ENCODE results near the gene RNF17.

Gene RNF17

GRCh38 chr13:24860770-24861169 is 96.8 kb downstream of the RNF17 start:
- DNase-seq: no peak

DNA sequence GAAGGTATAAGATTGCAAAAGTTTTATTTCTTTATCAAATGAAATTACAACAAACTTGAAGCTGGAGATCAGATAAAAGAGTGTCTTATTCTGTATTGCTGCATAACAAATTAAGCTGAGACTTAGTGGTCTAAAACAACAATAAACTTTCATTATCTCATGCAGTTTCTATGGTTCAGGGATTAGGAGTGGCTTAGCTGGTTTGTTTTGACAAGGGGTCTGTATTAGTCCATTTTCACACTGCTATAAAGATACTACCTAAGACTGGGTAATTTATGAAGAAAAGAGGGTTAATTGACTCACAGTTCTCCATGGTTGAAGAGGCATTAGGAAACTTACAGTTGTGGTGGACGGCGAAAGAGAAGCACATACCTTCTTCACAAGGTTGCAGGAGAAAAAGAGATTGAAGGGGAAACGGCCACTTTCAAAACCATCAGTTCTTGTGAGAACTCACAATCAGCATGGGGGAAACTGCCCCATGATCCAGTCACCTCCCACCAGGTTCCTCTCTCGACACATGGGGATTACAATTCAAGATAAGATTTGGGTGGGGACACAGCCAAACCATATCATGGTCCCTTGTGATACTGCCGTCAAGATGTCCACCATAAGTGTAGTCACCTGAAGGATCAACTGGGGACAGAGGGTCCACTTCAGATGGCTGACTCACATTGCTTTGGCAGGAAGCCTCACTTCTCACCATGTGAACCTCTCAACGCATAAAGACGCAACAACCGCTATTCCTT is 97.8 kb downstream of the RNF17 start:
- DNase-seq: no peak

GRCh38 chr13:24863748-24864540 is 100.0 kb downstream of the RNF17 start:
- no peak for DNase-seq

DNA sequence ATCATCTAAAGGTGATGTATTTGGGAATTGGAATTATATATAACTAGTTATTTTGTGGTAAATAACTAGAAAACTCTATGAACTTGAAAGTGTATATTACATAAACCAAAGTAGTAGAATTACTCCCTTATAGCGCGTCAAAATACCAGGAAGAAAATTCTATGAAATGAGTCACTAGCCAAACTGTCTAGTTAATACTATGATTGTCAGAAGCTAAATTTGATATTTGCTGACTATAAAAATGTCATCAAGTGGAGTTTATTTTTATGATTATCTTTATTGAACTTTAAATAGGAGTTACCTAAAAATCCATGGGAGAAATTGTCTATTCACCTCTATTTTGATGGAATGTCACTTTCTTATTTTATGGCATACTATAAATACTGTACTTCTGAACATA is 100.6 kb downstream of the RNF17 start:
- no peak for DNase-seq

DNA sequence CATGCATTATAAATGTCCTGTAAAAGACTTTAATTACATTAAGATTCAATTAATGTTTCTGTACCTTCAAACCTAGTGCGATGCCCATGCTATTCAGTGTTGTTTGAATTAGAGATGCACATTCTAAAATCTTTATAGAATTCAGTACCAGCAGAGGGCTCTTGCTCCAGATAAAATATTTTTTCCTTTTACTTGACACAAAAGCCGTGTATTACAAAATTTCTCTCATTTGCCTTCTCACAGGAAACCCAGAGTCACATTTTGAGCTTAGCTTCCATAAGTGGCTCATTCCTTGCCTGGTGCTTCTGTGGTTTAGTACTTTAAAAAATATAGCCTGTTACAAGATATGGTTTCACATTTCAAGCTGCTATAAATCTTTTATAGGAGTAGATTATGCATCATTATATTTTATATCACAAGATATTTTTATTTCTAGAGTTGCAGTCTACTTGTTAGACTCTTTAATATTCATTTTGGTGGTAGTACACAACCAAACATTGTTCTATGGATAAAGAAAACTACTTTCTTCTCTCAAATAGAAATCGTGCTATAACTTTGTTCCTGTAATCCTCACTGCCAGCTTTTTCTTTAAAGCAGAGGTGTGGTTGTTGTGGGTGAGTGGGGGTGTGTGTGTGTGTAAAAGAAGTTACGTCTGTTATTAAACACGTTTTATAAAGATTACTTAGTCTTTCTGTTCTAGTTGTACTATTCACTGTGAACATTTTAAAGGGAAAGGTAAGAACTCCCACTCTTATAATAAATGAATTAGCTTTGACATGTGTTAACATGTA is 101.4 kb downstream of the RNF17 start:
- DNase-seq: no peak

DNA sequence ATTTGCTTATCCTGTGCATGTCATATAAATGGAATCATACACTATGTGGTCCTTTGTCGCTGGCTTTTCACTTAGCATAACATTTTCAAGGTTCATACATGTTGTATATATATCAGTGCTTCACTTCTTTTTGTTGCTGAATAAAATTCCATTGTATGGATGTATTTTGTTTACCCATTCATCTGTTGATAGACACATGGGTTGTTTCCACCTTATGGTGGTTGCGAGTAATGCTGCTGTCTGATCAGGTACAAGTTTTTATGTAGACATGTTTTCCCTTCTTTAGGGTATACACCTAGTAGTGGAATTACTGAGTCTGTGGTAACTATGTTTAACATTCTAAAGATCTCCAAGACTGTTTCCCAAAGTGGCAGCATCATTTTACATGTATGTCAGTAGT is 102.5 kb downstream of the RNF17 start:
- no peak for DNase-seq

DNA sequence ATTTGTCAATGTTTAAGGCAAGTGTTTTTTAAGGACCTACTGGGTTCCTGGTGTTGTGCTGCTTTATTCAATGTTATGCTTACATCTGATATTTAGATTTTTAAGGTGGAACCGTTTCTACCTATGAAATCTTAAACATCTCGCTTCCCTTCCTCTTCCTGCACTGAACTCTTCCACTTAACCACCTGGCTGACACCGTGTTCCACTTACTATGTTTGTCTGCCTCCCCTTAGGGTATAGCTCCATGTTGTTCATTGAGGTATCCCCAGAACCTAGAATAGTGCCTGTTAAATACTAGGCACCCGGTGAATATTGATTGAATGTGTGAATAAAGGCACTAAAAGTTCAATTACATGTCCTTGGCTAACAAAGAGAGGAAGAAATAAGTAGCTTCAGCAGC is 104.9 kb downstream of the RNF17 start:
- no peak for DNase-seq

- no peak for DNase-seq
Observed at GRCh38 chr13:24870380-24870760, 106.4 kb downstream of the RNF17 start.

DNA sequence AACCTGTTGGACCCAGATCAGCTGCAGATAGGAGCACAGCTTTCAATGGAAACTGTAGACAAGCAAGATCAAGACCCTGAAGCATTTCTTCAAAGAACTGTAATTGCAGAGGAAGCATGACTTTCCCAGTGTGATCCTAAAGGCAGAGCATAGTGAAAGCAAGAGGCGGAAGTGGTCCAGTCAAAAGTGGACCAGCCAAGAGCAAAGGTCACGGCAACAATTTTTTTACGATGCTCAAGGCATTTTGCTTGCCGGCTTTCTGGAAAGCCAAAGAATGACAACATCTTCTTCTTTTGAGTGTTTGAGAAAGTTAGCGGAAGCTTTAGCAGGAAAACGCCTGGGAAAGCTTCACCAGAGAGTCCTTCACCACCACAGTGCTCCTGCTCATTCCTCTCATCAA is 111.6 kb downstream of the RNF17 start:
- DNase-seq: no peak

DNA sequence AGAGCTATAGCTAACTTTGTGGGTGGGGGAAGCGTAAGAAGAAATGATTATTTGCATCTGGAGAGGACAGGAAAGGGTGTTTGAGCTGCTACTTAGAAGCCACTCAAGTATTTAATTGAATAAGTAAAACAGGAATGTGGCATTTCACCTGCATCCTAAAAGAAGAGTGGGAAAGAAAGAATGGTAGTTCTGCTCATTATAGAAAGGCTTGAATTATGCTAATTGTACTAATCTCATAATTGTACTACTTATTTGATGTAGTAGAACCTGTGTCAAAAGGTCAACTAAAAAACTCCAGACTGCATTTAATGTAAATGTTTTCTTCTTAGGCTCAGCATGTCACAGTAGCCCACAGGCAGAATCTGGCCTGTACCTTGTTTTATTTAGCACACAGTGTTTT is 113.6 kb downstream of the RNF17 start:
- no peak for DNase-seq

GRCh38 chr13:24878340-24878739 is 114.4 kb downstream of the RNF17 start:
- DNase-seq: no peak

DNA sequence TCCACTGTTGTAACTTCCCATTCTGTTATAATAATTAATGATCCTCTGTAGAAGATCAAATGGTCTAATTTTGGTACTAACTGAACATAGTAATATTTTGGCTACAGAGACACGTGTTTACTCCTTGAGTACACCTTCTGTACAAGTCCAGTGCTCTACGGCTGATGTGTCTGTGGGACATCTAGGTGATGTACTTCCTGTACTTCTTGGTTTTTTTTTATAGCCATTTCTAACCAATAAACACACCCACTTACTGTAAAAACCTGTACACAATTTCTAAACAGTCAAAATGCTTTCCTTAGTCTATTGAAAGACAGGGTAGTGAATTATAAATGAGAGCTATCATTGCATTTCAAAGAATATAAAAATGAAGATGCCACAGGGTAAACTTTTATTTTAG is 118.7 kb downstream of the RNF17 start:
- no peak for DNase-seq

GRCh38 chr13:24887759-24888158 is 123.8 kb downstream of the RNF17 start:
- no peak for DNase-seq

DNA sequence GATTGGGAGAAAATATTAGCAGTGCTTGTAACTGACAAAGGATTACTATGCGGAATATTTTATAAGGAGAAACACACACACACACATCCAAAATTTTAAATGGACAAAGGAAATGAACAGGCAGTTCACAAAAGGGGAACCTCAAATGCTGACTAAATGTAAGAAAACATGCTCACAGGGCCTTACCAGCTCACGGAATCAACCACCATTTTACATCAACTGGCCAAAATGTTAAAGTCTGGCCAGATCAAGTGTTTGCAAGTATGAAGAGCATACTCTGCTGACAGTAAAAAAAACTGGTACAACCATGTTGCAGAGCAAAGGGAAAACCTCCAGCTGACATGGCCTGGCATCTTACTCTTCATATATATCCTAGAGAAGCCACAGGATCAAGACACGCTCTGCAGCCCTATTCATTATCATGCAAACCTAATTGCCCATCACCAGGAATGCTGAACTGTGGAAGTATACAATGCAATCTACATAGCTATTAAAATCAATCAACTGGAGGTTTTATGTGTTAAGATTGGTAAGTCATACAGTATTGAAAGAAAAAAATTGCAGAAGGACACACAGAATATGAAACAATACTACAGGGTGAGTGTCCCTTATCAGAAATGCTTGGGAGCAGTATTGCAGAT is 124.4 kb downstream of the RNF17 start:
- no peak for DNase-seq

DNA sequence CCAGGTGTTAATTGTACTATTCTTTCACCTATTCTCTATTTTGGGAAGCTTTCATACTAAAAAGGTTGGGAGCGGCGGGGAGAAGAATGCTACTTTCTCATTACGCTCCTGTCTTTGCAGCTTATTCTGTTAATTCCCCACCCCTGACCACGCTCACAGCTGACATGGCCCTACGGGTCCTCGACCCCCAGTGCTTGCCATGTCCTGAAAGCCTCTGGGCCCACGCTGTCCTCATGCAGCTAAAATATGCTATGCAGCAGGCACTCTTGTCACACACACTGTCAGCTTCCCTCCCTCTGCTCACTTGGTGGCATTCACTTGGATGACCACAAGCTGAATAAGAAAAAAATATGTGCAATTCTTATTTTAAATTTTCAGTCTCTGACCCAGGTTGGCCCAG is 126.3 kb downstream of the RNF17 start:
- no peak for DNase-seq

DNA sequence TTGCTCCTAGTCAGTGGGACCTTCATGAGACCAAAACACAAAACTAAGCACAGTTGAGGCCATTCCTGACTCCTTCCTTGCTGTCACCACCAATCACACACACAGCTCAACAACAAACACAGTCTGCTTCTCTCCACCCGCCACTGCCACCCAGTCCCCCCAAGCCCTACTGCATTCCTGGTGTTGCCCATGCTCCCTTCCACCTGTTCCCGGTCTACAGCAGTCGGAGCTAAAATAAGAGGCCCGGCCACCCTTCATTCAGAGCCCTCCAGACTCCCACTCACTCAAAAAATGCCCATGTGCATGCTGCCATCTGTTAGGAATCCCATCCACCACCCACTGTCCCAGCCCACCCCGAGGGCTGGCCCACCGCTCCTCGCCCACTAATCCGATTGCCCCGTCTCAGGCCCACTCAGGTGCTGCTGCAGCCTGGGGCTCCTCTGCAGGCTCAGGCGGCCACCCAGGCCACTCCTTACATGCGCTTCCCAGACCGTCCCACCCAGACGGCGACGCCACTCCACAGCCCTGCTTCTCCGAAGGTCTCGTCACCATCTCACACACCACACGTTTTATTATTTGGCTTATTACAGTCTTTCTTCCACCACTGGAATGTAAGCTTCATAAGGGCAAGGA is 127.6 kb downstream of the RNF17 start:
- no peak for DNase-seq

- no peak for DNase-seq
Observed at GRCh38 chr13:24892829-24893228, 128.9 kb downstream of the RNF17 start.

DNA sequence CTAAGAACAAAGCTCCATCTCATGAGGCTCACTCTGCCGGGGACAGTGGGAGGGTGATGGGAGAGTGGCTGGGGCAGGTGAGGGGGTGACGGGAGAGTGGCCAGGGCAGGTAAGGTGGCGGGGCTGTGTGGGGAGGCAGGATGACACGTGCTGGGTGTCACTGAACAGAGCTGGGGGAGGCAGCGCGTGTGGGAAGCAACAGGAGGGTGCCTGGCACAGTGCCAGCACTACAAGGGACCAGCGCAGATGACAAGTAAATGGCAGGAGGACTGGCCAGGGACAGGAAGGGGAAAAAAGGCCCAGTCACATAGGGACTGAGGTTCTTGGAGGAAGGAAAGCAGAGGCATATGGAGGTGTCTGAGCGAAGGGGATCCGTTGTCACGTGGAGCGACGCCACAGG is 129.9 kb downstream of the RNF17 start:
- DNase-seq: no peak

- no peak for DNase-seq
Observed at GRCh38 chr13:24894277-24894971, 130.5 kb downstream of the RNF17 start.

- DNase-seq: no peak
Observed at GRCh38 chr13:24894972-24895300, 131.0 kb downstream of the RNF17 start.

- no peak for DNase-seq
Observed at GRCh38 chr13:24896061-24896460, 132.1 kb downstream of the RNF17 start.

GRCh38 chr13:24897293-24897692 is 133.3 kb downstream of the RNF17 start:
- no peak for DNase-seq

Measured in RPMI8226 (cell line).